Activated CD8-positive, alpha-beta memory T cell treated with anti-CD3 and anti-CD28 coated beads, Interleukin-2, amount 10 ng/mL, durations not matched to agents 7 days and 5 days (primary cell): Measurements from ENCODE around the gene DUSP12. TPM values are rescaled to one million over a fixed set of nuclear protein-coding genes. Genes with fewer than 3 reads are reported as not detected.
"Not testable (repeated sequence)": the region's sequence is repeated elsewhere in the genome, so short reads cannot be mapped to it uniquely, and the experiment has no call there.

ENCODE experiments used
- ATAC-seq: fragments of 150-1000 bp; cut with Tn5 transposase; one replicate; pipeline ENCODE4 v1.10.0; 2021; ENCODE audit warnings: moderate library complexity
- CTCF ChIA-PET: fragments of 350-600 bp; sonication (Branson Sonifier 250); formaldehyde crosslinking; loops from one replicate; lab custom pipeline; 2021; ENCODE audit warnings: antibody characterized with exemption; lab: Charles Lee
- DNase-seq: peaks from one replicate; pipeline ENCODE4 v3.0.0-alpha.2; 2020
- H3K27ac Mint-ChIP-seq: one replicate; pipeline ENCODE4 v1.8.0; 2021; ENCODE audit warnings: mild to moderate bottlenecking, mixed read lengths
- H3K27me3 Mint-ChIP-seq: one replicate; pipeline ENCODE4 v1.8.0; 2021; ENCODE audit warnings: mixed read lengths
- H3K36me3 Mint-ChIP-seq: one replicate; pipeline ENCODE4 v1.8.0; 2021; ENCODE audit warnings: mild to moderate bottlenecking, mixed read lengths
- H3K4me1 Mint-ChIP-seq: one replicate; pipeline ENCODE4 v1.8.0; 2021; ENCODE audit warnings: mixed read lengths
- H3K4me3 Mint-ChIP-seq: one replicate; pipeline ENCODE4 v1.8.0; 2021; ENCODE audit warnings: mild to moderate bottlenecking, moderate library complexity, mixed read lengths
- H3K9me3 Mint-ChIP-seq: one replicate; pipeline ENCODE4 v1.8.0; 2022; ENCODE audit warnings: low read depth, mixed read lengths
- total RNA-seq, 2 experiments: library from RNA; stranded (reverse); gene quantifications; one replicate each; pipeline ENCODE4 v1.2.3, GENCODE V29; 2021

Gene DUSP12
- total RNA-seq, 2 experiments from 2014 or later = 27.2 to 34.5 TPM

- Mint-ChIP-seq H3K27ac (no peak overlapping the region), H3K36me3 (peaks cover 3% of the 10 kb centered on the region), H3K27me3 (no peaks in the 10 kb centered on the region), H3K4me1 (peaks cover 40% of the 10 kb centered on the region), H3K4me3 (no peak overlapping the region), H3K9me3 (no peaks in the 10 kb centered on the region)
- no peak for DNase-seq
- CTCF ChIA-PET = no interaction called here
- no peak for ATAC-seq
These were observed 19.5 kb downstream of the DUSP12 start for GRCh38 chr1:161768986-161769672.

- H3K4me3 Mint-ChIP-seq, ATAC-seq, H3K27me3 Mint-ChIP-seq, H3K9me3 Mint-ChIP-seq, DNase-seq, H3K36me3 Mint-ChIP-seq, CTCF ChIA-PET, H3K27ac Mint-ChIP-seq: not testable (repeated sequence)
- peaks cover 41% of the 10 kb centered on the region for H3K4me1 Mint-ChIP-seq
These were observed 20.1 kb downstream of the DUSP12 start for GRCh38 chr1:161769673-161770045.

GRCh38 chr1:161770250-161770649 is 20.7 kb downstream of the DUSP12 start:
- CTCF ChIA-PET = no interaction called here
- DNase-seq = no peak
- no peak overlapping the region for H3K27ac Mint-ChIP-seq
- H3K36me3 Mint-ChIP-seq = peaks cover 3% of the 10 kb centered on the region
- no peak overlapping the region for H3K4me3 Mint-ChIP-seq
- ATAC-seq = no peak
- H3K4me1 Mint-ChIP-seq = peaks cover 36% of the 10 kb centered on the region
- no peaks in the 10 kb centered on the region for H3K27me3 Mint-ChIP-seq
- H3K9me3 Mint-ChIP-seq = no peaks in the 10 kb centered on the region

GRCh38 chr1:161771161-161771560 is 21.6 kb downstream of the DUSP12 start:
- ATAC-seq (no peak), DNase-seq (no peak)
- Mint-ChIP-seq H3K27ac (no peak overlapping the region), H3K36me3 (peaks cover 3% of the 10 kb centered on the region), H3K27me3 (no peaks in the 10 kb centered on the region), H3K4me1 (peaks cover 33% of the 10 kb centered on the region), H3K9me3 (no peaks in the 10 kb centered on the region), H3K4me3 (no peak overlapping the region)
- CTCF ChIA-PET = interaction anchor here (1.0 to 1.3 kb wide), 3 partner anchors 12 to 21 kb away, joined by 3 to 4 read pairs (median 4); no protein-coding TSS in a partner anchor

- H3K27me3 Mint-ChIP-seq = no peaks in the 10 kb centered on the region
- CTCF ChIA-PET = interaction anchor here (0.6 to 1.4 kb wide), 7 partner anchors 10 to 265 kb away, joined by 3 to 6 read pairs (median 3); partner anchors contain the start of gene DUSP12
- no peak for DNase-seq
- H3K27ac Mint-ChIP-seq = no peak overlapping the region
- H3K36me3 Mint-ChIP-seq = peaks cover 3% of the 10 kb centered on the region
- H3K4me1 Mint-ChIP-seq = peaks cover 28% of the 10 kb centered on the region
- no peaks in the 10 kb centered on the region for H3K9me3 Mint-ChIP-seq
- no peak overlapping the region for H3K4me3 Mint-ChIP-seq
- ATAC-seq = no peak
These were observed 22.4 kb downstream of the DUSP12 start for GRCh38 chr1:161771973-161772372.

GRCh38 chr1:161772397-161772796 is 22.8 kb downstream of the DUSP12 start:
- Mint-ChIP-seq H3K36me3 (peaks cover 3% of the 10 kb centered on the region), H3K27me3 (no peaks in the 10 kb centered on the region), H3K27ac (no peak overlapping the region), H3K4me1 (peaks cover 23% of the 10 kb centered on the region), H3K4me3 (no peak overlapping the region), H3K9me3 (no peaks in the 10 kb centered on the region)
- ATAC-seq (peak; percentile 37), DNase-seq (no peak)
- CTCF ChIA-PET = interaction anchor here (0.6 to 1.4 kb wide), 7 partner anchors 10 to 265 kb away, joined by 3 to 6 read pairs (median 3); partner anchors contain the start of gene DUSP12

- no peak for ATAC-seq
- no peak for DNase-seq
- Mint-ChIP-seq H3K4me1 (peaks cover 13% of the 10 kb centered on the region), H3K27ac (no peak overlapping the region), H3K4me3 (no peak overlapping the region), H3K27me3 (no peaks in the 10 kb centered on the region), H3K9me3 (no peaks in the 10 kb centered on the region), H3K36me3 (peaks cover 3% of the 10 kb centered on the region)
- CTCF ChIA-PET = interaction anchor here (1.2 kb wide), 1 partner anchor 19 kb away, joined by 3 read pairs; no protein-coding TSS in a partner anchor
These were observed 24.2 kb downstream of the DUSP12 start for GRCh38 chr1:161773791-161774190.

GRCh38 chr1:161777261-161777660 is 27.7 kb downstream of the DUSP12 start:
- Mint-ChIP-seq H3K36me3 (peaks cover 4% of the 10 kb centered on the region), H3K4me1 (peaks cover 5% of the 10 kb centered on the region), H3K4me3 (no peak overlapping the region), H3K27me3 (no peaks in the 10 kb centered on the region), H3K9me3 (no peaks in the 10 kb centered on the region), H3K27ac (no peak overlapping the region)
- no peak for ATAC-seq
- CTCF ChIA-PET = interaction anchor here (1.4 kb wide), 1 partner anchor 15 kb away, joined by 4 read pairs; no protein-coding TSS in a partner anchor
- DNase-seq = no peak

GRCh38 chr1:161778522-161778921 is 28.9 kb downstream of the DUSP12 start:
- H3K4me3 Mint-ChIP-seq = no peak overlapping the region
- CTCF ChIA-PET = no interaction called here
- peaks cover 8% of the 10 kb centered on the region for H3K36me3 Mint-ChIP-seq
- H3K9me3 Mint-ChIP-seq = no peaks in the 10 kb centered on the region
- peaks cover 4% of the 10 kb centered on the region for H3K4me1 Mint-ChIP-seq
- DNase-seq = no peak
- ATAC-seq = no peak
- no peak overlapping the region for H3K27ac Mint-ChIP-seq
- H3K27me3 Mint-ChIP-seq = no peaks in the 10 kb centered on the region

- Mint-ChIP-seq H3K36me3 (peaks cover 8% of the 10 kb centered on the region), H3K4me3 (no peak overlapping the region), H3K4me1 (no peaks in the 10 kb centered on the region), H3K27ac (no peak overlapping the region), H3K27me3 (no peaks in the 10 kb centered on the region), H3K9me3 (no peaks in the 10 kb centered on the region)
- DNase-seq = no peak
- CTCF ChIA-PET = no interaction called here
- ATAC-seq = no peak
These were observed 29.8 kb downstream of the DUSP12 start for GRCh38 chr1:161779393-161779792.

- no peaks in the 10 kb centered on the region for H3K27me3 Mint-ChIP-seq
- ATAC-seq (no peak), DNase-seq (no peak)
- CTCF ChIA-PET = interaction anchor here (2.7 kb wide), 1 partner anchor 11 kb away, joined by 13 read pairs; no protein-coding TSS in a partner anchor
- H3K27ac Mint-ChIP-seq = no peak overlapping the region
- no peaks in the 10 kb centered on the region for H3K4me1 Mint-ChIP-seq
- H3K36me3 Mint-ChIP-seq = peaks cover 18% of the 10 kb centered on the region
- H3K4me3 Mint-ChIP-seq = no peak overlapping the region
- H3K9me3 Mint-ChIP-seq = no peaks in the 10 kb centered on the region
These were observed 32.4 kb downstream of the DUSP12 start for GRCh38 chr1:161781995-161782394.

GRCh38 chr1:161782886-161783285 is 33.3 kb downstream of the DUSP12 start:
- DNase-seq = no peak
- Mint-ChIP-seq H3K36me3 (peaks cover 18% of the 10 kb centered on the region), H3K4me1 (no peaks in the 10 kb centered on the region), H3K27ac (no peak overlapping the region), H3K27me3 (no peaks in the 10 kb centered on the region), H3K9me3 (no peaks in the 10 kb centered on the region), H3K4me3 (no peak overlapping the region)
- CTCF ChIA-PET = interaction anchor here (2.7 kb wide), 1 partner anchor 10 kb away, joined by 13 read pairs; no protein-coding TSS in a partner anchor
- ATAC-seq = no peak

- ATAC-seq (no peak), DNase-seq (no peak)
- no peaks in the 10 kb centered on the region for H3K27me3 Mint-ChIP-seq
- H3K4me3 Mint-ChIP-seq = no peak overlapping the region
- CTCF ChIA-PET = interaction anchor here (2.7 kb wide), 1 partner anchor 8 kb away, joined by 13 read pairs; no protein-coding TSS in a partner anchor
- no peaks in the 10 kb centered on the region for H3K9me3 Mint-ChIP-seq
- no peak overlapping the region for H3K27ac Mint-ChIP-seq
- H3K4me1 Mint-ChIP-seq = peaks cover 2% of the 10 kb centered on the region
- peaks cover 23% of the 10 kb centered on the region for H3K36me3 Mint-ChIP-seq
These were observed 35.4 kb downstream of the DUSP12 start for GRCh38 chr1:161784968-161785367.

GRCh38 chr1:161787355-161787754 is 37.8 kb downstream of the DUSP12 start:
- Mint-ChIP-seq H3K27me3 (no peaks in the 10 kb centered on the region), H3K4me1 (peaks cover 12% of the 10 kb centered on the region), H3K27ac (no peak overlapping the region), H3K9me3 (no peaks in the 10 kb centered on the region), H3K4me3 (no peak overlapping the region), H3K36me3 (peaks cover 29% of the 10 kb centered on the region)
- no peak for DNase-seq
- CTCF ChIA-PET = no interaction called here
- no peak for ATAC-seq
